Stimulated activated CD8-positive, alpha-beta memory T cell treated with anti-CD3 and anti-CD28 coated beads, Interleukin-4, amount 100 ng/mL, for 48 hours (primary cell): ENCODE measurements around the gene FMN2.

ENCODE experiments used
- DNase-seq: peaks from one replicate; pipeline ENCODE4 v3.0.0-alpha.2; 2020

Gene FMN2

GRCh38 chr1:240457203-240457602, 365.5 kb downstream of the FMN2 start:
- no peak for DNase-seq

DNA sequence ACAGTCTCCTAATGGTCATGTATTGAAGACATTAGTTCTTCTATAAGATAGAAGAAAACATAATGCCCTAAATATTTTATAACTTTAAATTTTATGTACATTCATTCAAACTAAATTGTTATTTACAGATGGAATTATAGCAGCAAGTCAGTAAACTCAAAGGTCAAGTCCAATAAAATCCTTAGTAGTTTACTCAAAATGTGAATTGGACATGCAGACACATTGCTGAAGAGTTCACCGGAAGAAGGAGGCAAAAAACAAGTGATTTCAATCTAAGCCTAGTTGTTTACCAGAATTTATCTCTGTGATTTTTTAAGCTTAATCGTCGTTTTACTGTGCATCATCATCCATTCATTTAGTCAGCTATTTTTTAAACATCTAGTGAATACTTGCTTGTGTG, 370.6 kb downstream of the FMN2 start:
- no peak for DNase-seq

GRCh38 chr1:240462766-240463395, 371.2 kb downstream of the FMN2 start:
- no peak for DNase-seq

DNA sequence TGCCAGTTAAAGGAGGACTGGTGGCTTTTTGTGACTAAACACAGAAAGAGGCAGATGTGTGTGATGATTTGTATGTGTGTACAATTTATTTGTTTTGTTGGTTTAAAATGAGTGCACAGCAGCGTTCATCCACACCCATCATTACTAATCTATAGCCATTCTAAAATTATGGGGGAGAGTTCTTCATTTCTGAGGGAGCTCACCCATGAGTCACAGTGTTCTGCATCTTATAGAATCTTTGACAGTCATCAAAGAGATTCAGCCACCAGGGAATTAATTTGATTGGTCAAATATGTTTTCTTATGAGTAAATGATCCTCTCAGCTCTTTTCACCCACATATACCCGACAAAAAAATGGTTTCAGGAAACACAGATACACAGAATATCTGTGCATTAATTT, 372.4 kb downstream of the FMN2 start:
- no peak for DNase-seq

DNA sequence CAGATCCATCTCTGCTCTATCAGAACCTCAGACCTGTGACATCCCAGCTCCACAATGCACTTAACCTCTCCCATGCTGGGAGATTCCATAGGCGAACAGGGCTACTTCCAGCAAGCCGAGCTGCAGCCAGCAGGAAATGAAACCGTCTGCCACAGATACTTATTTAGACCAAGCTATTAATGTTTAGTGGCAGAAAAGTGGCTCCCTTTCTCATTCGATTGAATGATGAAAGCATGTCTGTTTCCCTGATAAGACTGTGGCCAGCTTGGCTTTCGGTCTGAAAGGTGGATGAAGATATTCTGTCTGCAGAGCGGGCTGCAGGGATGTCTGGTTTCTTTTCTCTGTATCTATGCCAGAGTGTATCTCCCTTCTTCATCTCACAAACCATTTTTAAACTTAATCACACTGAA, 373.9 kb downstream of the FMN2 start:
- DNase-seq, result no peak

DNA sequence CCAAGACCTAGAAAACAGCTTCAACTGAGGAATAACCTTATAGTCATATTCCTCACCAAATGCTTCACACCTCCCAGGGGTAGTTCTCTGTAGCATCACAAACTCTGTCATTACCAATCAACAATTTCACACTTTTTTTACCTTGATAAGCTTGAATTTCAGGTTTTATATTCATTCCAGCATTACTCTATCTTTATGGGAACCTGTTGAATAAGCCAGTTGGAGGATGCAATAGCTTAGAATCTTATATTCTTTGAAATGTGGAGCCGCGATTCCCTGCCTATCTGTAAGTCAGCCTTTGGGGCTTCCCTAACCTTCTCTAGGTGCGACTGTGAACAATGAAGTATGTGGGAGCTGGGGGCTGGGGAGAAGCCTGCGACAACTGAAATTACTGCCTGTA, 374.8 kb downstream of the FMN2 start:
- DNase-seq, result no peak

DNA sequence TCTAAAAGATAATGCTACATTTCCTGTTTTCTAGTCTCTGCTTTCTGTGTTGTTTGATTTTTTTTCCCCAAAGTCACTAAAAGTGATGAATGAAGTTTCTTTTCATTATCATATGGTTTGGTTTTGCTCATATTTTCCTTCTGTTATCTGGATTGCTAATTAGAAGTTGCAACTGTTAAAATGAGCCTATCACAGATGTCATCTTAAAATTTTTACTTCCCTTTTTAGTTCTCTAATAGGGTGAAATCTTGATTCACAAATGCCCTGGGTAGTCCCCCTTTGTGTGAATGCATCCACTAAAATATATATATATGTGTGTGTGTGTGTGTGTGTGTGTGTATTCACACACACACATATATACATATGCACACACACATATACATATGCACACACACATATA, 376.2 kb downstream of the FMN2 start:
- DNase-seq, result no peak

DNA sequence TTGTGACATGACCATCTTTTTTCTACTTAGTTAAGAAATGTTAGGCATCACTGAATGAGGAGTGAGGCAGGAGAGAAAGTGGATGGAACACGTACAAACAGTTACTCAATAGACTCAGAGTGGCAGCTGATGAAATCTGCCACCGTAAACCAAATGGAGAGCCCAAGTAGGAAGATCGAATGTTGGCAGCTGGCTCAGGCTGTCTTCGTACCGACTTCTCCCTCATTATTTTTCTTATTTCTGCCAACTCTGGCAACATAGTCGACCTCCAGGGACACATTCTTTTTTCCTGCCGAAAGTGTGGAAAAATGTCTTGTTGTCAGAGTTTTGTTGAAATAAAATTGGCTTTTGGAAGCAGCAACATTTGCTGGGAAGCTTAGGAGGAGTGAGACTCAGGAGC, 377.0 kb downstream of the FMN2 start:
- DNase-seq, result no peak

- DNase-seq, result no peak
Observed at GRCh38 chr1:240474133-240474614, 382.5 kb downstream of the FMN2 start.

GRCh38 chr1:240475832-240476231, 384.1 kb downstream of the FMN2 start:
- no peak for DNase-seq

DNA sequence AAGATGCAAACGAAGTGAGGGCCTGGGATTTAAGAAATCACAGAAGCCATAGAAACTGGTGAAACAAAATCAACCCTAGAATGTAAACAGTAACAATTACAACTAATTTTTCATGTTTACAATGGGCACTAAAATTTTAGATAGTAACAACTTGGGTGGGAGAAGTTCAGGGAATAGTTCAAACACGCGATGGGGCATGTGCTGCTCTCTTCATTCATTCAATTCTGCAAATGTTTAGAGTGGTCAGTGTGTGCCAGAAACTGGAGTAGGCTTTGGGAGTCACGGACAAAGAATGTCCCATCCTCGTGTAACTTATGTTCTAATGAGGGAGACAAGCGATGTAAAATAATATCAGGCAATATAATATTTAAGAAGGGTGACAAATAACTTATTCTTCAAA, 386.9 kb downstream of the FMN2 start:
- DNase-seq, result no peak

DNA sequence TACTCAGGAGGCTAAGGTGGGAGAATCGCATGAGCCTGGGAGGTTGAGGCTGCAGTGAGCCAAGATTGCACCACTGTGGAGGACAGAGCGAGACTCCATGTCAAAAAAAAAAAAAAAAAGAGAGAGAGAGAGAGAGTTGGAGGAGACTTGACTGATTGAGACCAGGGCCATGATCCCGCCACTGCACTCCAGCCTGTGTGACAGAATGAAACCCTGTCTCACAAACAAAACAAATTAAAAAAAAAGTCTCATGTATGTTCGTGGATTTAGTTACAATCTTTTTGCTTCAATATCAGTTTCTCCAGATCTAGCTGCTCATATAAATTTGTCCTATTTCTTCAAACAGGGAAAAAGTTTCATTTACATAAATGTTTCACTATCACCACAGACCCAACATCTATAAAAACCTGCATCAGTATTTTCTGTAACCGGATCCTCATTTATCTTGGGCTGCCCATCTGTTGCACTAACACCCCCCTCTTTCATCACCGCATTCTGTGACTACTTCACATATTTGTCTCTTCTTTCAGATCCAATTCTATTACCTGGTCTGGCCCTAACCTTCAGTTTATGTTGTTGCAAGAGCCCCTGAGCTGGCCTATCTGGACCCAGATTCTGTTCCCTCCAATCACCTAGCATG, 393.2 kb downstream of the FMN2 start:
- DNase-seq, result no peak

DNA sequence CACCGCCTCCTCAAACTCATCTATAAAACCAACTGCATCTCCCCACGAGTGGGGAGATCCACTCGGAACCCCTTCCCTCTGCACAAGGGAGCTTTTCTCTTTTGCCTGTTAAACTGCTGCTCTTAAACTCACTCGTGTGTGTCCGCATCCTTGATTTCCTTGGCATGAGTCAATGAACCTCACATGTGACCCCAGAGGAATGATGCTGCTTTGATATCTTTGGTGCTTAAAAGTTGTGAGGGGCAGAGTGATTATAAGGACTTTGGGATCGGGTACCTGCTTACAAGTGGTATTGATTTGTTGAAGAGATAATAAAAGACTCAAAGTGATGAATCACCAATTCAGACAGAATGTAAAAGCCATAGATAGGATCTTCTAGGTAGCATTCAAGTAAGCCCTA, 394.9 kb downstream of the FMN2 start:
- no peak for DNase-seq

DNA sequence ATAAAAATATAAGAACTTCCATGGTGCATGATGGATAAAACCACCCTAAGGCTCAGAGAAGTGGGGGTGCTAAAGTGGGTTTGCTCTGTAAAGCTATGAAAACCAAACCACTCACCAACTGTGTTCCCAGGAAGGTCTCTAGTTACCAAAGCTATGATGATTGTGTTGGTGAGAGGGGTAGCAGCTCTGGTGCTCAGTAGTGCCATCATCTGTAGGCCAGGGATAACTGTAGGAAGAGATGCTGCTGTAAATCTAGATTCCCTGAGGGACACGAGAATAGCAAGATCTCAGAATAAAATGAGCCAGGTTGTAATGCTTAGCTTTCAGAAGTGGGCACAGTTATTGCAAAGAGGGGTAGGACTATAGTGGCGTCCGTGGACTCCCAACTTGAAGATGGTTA, 395.8 kb downstream of the FMN2 start:
- DNase-seq, result no peak

DNA sequence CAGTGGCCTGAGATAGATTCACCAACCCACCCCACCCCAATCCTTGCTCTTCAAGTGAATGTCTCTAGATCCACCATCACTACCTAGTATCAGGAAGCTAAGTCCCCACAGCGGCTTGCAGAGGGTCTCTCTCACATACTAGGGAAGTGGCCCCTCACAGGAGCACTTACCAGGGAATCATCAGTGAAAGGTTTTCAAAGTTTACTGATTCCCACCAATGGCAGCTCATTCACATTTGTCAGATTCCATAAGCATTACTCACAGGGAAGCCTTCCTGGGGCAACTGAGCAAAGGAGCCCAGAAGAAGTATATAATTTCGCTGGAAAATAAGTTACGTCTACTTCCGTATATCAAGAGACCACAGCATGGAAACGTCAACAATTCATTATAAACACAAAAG, 399.5 kb downstream of the FMN2 start:
- no peak for DNase-seq

DNA sequence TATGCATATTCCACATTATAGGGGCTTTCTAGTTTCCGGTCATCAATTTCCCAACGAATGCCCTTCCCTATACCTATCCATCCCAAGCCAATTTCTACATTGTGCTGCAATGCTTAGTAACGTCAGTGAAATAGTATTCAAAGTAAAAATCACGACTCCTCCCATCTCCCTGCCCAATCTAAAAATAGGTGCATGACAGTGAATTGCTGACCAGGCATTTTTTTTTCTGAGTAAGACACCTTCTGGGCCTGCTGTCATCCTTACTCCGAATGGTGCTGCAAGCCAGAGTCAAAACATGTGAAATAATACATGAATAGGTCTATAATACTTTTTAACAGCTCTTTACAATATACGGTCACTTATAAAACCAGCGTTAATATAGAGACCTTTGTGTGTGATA, 400.1 kb downstream of the FMN2 start:
- no peak for DNase-seq

- no peak for DNase-seq
Observed at GRCh38 chr1:240492832-240493440, 401.3 kb downstream of the FMN2 start.

DNA sequence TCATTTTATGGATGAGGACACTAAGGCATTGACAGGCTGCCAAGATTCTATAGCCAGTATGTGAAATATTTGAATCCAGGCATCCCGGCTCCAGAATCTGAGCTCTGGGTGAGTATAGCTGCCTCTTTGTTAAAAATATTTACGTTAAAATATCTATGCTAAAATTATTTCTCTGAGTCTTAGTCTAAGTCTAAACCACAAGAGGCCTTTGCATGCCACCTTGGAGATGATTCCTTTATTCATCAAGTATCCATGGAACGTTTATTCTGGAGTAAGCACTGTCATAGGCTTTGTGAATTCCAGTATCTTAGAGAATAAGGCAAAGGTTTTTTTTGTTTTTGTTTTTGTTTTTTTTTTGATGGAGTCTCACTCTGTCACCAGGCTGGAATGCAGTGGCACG, 403.9 kb downstream of the FMN2 start:
- DNase-seq, result no peak

DNA sequence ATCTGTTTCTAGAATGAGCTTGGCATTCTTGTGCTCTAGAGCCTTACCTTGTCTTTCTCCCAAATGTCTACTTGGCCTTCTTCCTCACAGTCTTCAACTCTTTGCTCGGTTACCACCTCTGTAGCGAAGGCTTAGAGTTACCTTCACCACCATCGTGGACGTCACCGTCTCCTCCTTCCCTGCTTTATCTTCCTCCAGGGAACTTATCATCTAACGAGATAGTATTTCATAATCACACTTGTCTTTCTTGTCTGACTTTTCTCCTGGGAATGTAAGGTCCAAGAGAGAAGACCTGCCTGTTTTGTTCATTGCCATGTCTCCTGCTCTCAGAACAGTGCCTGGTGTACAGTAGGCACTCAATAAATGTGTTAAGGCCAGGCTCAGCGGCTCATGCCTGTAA, 404.7 kb downstream of the FMN2 start:
- DNase-seq, result no peak

DNA sequence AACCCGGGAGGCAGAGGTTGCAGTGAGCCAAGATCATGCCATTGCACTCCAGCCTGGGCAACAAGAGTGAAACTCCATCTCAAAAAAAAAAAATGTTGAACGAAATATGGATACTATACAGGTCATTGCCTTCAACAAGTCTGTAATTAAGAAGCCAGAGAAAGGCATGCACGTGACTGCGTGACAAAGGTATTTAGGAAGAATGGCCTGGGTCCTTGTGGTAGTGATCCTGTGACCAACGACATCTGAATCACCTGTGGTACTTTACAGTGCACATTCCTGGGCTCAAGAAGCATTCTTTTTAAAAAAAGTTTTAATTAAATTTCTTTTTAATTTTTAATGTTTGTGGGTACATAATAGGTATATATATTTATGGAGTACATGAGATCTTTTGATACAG, 405.3 kb downstream of the FMN2 start:
- no peak for DNase-seq

- DNase-seq, result no peak
Observed at GRCh38 chr1:240497908-240498307, 406.2 kb downstream of the FMN2 start.

GRCh38 chr1:240498335-240498734, 406.7 kb downstream of the FMN2 start:
- no peak for DNase-seq

GRCh38 chr1:240499012-240499411, 407.3 kb downstream of the FMN2 start:
- no peak for DNase-seq

- DNase-seq, result no peak
Observed at GRCh38 chr1:240500647-240501046, 409.0 kb downstream of the FMN2 start.

GRCh38 chr1:240501115-240501514, 409.4 kb downstream of the FMN2 start:
- no peak for DNase-seq
